ENCODE measurements around the gene HELZ2.

The HELZ2 gene

DNA sequence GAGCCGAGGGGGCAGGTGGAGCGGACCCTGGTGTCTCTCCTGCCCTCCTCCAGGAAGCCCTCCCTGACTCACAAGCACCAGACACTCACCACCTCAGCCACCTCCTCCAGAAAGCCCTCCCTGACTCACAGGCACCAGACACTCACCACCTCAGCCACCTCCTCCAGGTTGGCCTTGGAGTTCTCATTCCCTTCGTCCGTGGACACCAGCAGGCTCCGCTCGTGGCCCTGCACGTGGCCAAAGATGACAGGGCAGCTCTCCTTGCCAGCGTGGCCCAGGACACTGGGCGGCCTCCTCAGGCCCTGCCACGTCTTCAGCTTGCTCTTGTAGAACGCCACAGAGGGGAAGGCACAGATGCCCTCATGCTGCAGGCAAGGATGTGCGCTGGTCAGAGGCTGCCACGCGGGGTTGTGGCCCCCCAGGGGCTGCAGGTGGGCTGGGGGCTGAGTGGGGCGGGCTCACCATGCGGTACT is 13.7 kb downstream of the HELZ2 start:
- TF ChIP-seq TAF1 (IDR thresholded peaks at IDR 0.05; ENCODE audit: borderline replicate concordance, insufficient read depth, low read length) (no peak), POLR2AphosphoS5 (IDR thresholded peaks at IDR 0.05; ENCODE audit: low read depth, low read length) (no peak), SIN3A (IDR thresholded peaks at IDR 0.05; ENCODE audit: borderline replicate concordance, insufficient read depth, low read length) (no peak), FOXP2 (optimal IDR thresholded peaks at IDR 0.05; ENCODE audit: borderline replicate concordance, extremely low read depth, extremely low read length, insufficient read depth) (no peak), REST (IDR thresholded peaks at IDR 0.05; ENCODE audit: insufficient read depth in 1 of 2, low read depth in 2 of 2, low read length in 2 of 2) (no peak)

- TF ChIP-seq POLR2AphosphoS5 (IDR thresholded peaks at IDR 0.05; ENCODE audit: low read depth, low read length) = no peak
- no peak for TF ChIP-seq REST (IDR thresholded peaks at IDR 0.05; ENCODE audit: insufficient read depth in 1 of 2, low read depth in 2 of 2, low read length in 2 of 2)
- TF ChIP-seq FOXP2 (optimal IDR thresholded peaks at IDR 0.05; ENCODE audit: borderline replicate concordance, extremely low read depth, extremely low read length, insufficient read depth) = no peak
- no peak for TF ChIP-seq SIN3A (IDR thresholded peaks at IDR 0.05; ENCODE audit: borderline replicate concordance, insufficient read depth, low read length)
Measured at GRCh38 chr20:63558804-63559484, 15.1 kb downstream of the HELZ2 start.

GRCh38 chr20:63557481-63557891 is 16.6 kb downstream of the HELZ2 start:
- TF ChIP-seq FOXP2 (optimal IDR thresholded peaks at IDR 0.05; ENCODE audit: borderline replicate concordance, extremely low read depth, extremely low read length, insufficient read depth) (no peak), TAF1 (IDR thresholded peaks at IDR 0.05; ENCODE audit: borderline replicate concordance, insufficient read depth, low read length) (no peak), SIN3A (IDR thresholded peaks at IDR 0.05; ENCODE audit: borderline replicate concordance, insufficient read depth, low read length) (no peak), POLR2AphosphoS5 (IDR thresholded peaks at IDR 0.05; ENCODE audit: low read depth, low read length) (no peak), REST (IDR thresholded peaks at IDR 0.05; ENCODE audit: insufficient read depth in 1 of 2, low read depth in 2 of 2, low read length in 2 of 2) (no peak)

GRCh38 chr20:63556873-63557478 is 17.1 kb downstream of the HELZ2 start:
- TF ChIP-seq POLR2AphosphoS5 (IDR thresholded peaks at IDR 0.05; ENCODE audit: low read depth, low read length) (no peak), SIN3A (IDR thresholded peaks at IDR 0.05; ENCODE audit: borderline replicate concordance, insufficient read depth, low read length) (no peak), TAF1 (IDR thresholded peaks at IDR 0.05; ENCODE audit: borderline replicate concordance, insufficient read depth, low read length) (no peak), FOXP2 (optimal IDR thresholded peaks at IDR 0.05; ENCODE audit: borderline replicate concordance, extremely low read depth, extremely low read length, insufficient read depth) (no peak), REST (IDR thresholded peaks at IDR 0.05; ENCODE audit: insufficient read depth in 1 of 2, low read depth in 2 of 2, low read length in 2 of 2) (no peak)

Data from PFSK-1 (cell line).